Uterus (tissue), 2 donors: ENCODE results near the gene BCLAF1.

Experiments used
- CTCF ChIP-seq, 4 experiments: fragments of 200-600 bp in 2 of 4; fragments of 450-650 bp in 2 of 4; sonication (generic) in 2 of 4; IDR thresholded peaks; one replicate each; pipeline ENCODE4 v1.5.1; 2016 to 2019; ENCODE audit warnings: antibody characterized with exemption in 4 of 4, mild to moderate bottlenecking in 2 of 4, moderate library complexity in 1 of 4
- POLR2A ChIP-seq, 2 donors: fragments of 450-650 bp; IDR thresholded peaks; one replicate each; pipeline ENCODE4 v1.6.1; 2016; ENCODE audit warnings: antibody characterized with exemption in 2 of 2, mild to moderate bottlenecking in 1 of 2, moderate library complexity in 1 of 2

DNA sequence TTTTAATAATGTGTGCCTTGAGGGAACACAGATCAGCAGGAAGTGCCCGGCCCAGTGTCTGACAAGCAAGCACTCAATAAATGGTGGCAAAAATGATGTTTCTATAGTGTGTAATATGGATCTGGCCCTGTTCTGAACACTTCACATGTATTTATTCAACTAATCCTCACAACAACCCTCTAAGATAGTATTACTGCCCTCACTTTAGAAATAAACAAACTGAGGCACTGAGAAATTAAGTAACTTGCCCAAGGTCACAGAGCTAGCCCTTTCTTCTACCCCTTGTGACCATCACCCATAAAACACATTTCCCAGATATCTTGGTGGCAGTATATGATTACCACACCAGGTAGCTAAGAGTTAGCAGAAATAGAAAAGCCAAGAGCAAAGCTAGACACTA is 26.7 kb downstream of the BCLAF1 start:
- TF ChIP-seq CTCF (IDR thresholded peaks at IDR 0.05) (no peak), POLR2A (IDR thresholded peaks at IDR 0.05) (no peak)
